Right lobe of liver (tissue), 4 donors: Measurements from ENCODE around the gene PTPA.
"Not testable (repeated sequence)": the region's sequence is repeated elsewhere in the genome, so short reads cannot be mapped to it uniquely, and the experiment has no call there.

Experiments used
- CTCF ChIP-seq, 4 donors: fragments of 200-600 bp in 3 of 4; fragments of 450-650 bp in 1 of 4; IDR thresholded peaks; one replicate each; pipeline versions ENCODE4 v1.5.1 to v1.8.0; 2016 to 2022; ENCODE audit warnings: antibody characterized with exemption in 4 of 4, mild to moderate bottlenecking in 2 of 4
- POLR2A ChIP-seq: fragments of 450-650 bp; IDR thresholded peaks from one replicate; pipeline ENCODE4 v1.6.1; 2017; ENCODE audit warnings: antibody characterized with exemption, mild to moderate bottlenecking
- donor health status: DM: no; HTN: no; CAD: no.
- donor health status: DM: no; HTN: no; CAD: no.
- donor health status: DM: no; HTN: yes; CAD: no.

GRCh38 chr9:129112526-129112925, 1.3 kb downstream of the PTPA start:
- not testable (repeated sequence) for TF ChIP-seq CTCF (IDR thresholded peaks at IDR 0.05); POLR2A
